Activated naive CD4-positive, alpha-beta T cell treated with anti-CD3 and anti-CD28 coated beads, Interleukin-2, amount 50 U/mL, for 72 hours (primary cell): ENCODE data around the gene SCGB1D2. TPM values are rescaled to one million over a fixed set of nuclear protein-coding genes. Genes with fewer than 3 reads are reported as not detected.

Experiments used
- total RNA-seq, 2 donors: library from RNA; stranded (reverse); gene quantifications; one replicate each; pipeline ENCODE4 v1.2.3, GENCODE V29; 2022

SCGB1D2 gene
- total RNA-seq, 2 donors from 2014 or later = not detected

Other genes starting within 250 kb of the SCGB1D2 start
- 100 to 1,000 TPM; 142 to 205 TPM for gene INCENP, start 118.2 kb upstream of the SCGB1D2 start, total RNA-seq
- gene SCGB1D1, start 52.0 kb upstream of the SCGB1D2 start, total RNA-seq = not detected
- gene SCGB2A1, start 33.6 kb upstream of the SCGB1D2 start, total RNA-seq = not detected
- not detected for gene SCGB2A2, start 27.9 kb downstream of the SCGB1D2 start, total RNA-seq
- not detected for gene SCGB1D4, start 56.8 kb downstream of the SCGB1D2 start, total RNA-seq
- gene ASRGL1, start 95.2 kb downstream of the SCGB1D2 start, total RNA-seq = 1 to 10 TPM; 5.5 to 8.1 TPM
- gene SCGB1A1, start 176.8 kb downstream of the SCGB1D2 start, total RNA-seq = not detected